GM12891 (cell line): Measurements from ENCODE around the gene WDTC1.

ENCODE experiments used
- PAX5 ChIP-seq: IDR thresholded peaks from 2 replicates; pipeline ENCODE4 v1.6.1; 2011; ENCODE audit warnings: low read length, moderate library complexity, mild to moderate bottlenecking; ENCODE audit not compliant: insufficient read depth, severe bottlenecking
- POLR2A ChIP-seq: IDR thresholded peaks from 2 replicates; pipeline ENCODE4 v1.6.1; 2011; ENCODE audit warnings: low read depth, low read length, control low read depth
- POLR2AphosphoS5 ChIP-seq: IDR thresholded peaks from 2 replicates; pipeline ENCODE4 v1.6.1; 2011; ENCODE audit warnings: low read depth, low read length, control low read depth
- POU2F2 ChIP-seq: IDR thresholded peaks from 2 replicates; pipeline ENCODE4 v1.6.1; 2011; ENCODE audit warnings: low read depth, mild to moderate bottlenecking, control low read depth, low read length, moderate library complexity
- SPI1 ChIP-seq: IDR thresholded peaks from 2 replicates; pipeline ENCODE4 v1.6.1; 2011; ENCODE audit warnings: low read depth, low read length, control low read depth
- TAF1 ChIP-seq: IDR thresholded peaks from 2 replicates; pipeline ENCODE4 v1.6.1; 2011; ENCODE audit warnings: low read depth, low read length, control low read depth

GRCh38 chr1:27332536-27333281, 98.3 kb downstream of the WDTC1 start:
- TF ChIP-seq POLR2A (no peak), POLR2AphosphoS5 (no peak), SPI1 (no peak), PAX5 (no peak), POU2F2 (no peak), TAF1 (no peak)
